ENCODE measurements around the gene MSH2. TPM values are rescaled to one million over a fixed set of nuclear protein-coding genes. Genes with fewer than 3 reads are reported as not detected.

Gene MSH2
- total and polyA plus RNA-seq, 2 of the 13 experiments (the other 11 are each of a cell fraction or from before 2014, with no cell fraction given), result 19.9 to 76.3 TPM

- in situ Hi-C loops (cut with HindIII; ENCODE audit: extremely low pct_ligation_motif_present, low pct_unique_long_range_greater_than_20kb), result no loop called here
- 61% methylated on average over 7 of the region's 7 CpGs for WGBS (ENCODE audit: low lambda C conversion rate)
- TF ChIP-seq GATAD1 (CRISPR knock-in tag; IDR thresholded peaks at IDR 0.05), result no peak
- TF ChIP-seq ERF (CRISPR knock-in tag; IDR thresholded peaks at IDR 0.05), result no peak
- no peak for TF ChIP-seq AGO1 (IDR thresholded peaks at IDR 0.05; ENCODE audit: low read depth, low read length, poor library complexity, severe bottlenecking)
- no peak for TF ChIP-seq PBX3 (CRISPR knock-in tag; IDR thresholded peaks at IDR 0.05; ENCODE audit: borderline replicate concordance)
- no peak for TF ChIP-seq TEAD3 (CRISPR knock-in tag; optimal IDR thresholded peaks at IDR 0.05; ENCODE audit: borderline replicate concordance)
- no peak for TF ChIP-seq ZBTB39 (CRISPR knock-in tag; IDR thresholded peaks at IDR 0.05)
- TF ChIP-seq MNT (IDR thresholded peaks at IDR 0.05), result no peak
- no peak for TF ChIP-seq PLSCR1 (CRISPR knock-in tag; IDR thresholded peaks at IDR 0.05; ENCODE audit: borderline replicate concordance)
- TF ChIP-seq GTF3A (CRISPR knock-in tag; conservative IDR thresholded peaks at IDR 0.05), result no peak
- TF ChIP-seq ZNF33A (CRISPR knock-in tag; IDR thresholded peaks at IDR 0.05; ENCODE audit: borderline replicate concordance), result no peak
- no peak for TF ChIP-seq ZBTB33 (CRISPR knock-in tag; IDR thresholded peaks at IDR 0.05)
- TF ChIP-seq CREB1 (IDR thresholded peaks at IDR 0.05), result no peak
- TF ChIP-seq CREB1 (CRISPR knock-in tag; IDR thresholded peaks at IDR 0.05), result no peak
- no peak for TF ChIP-seq ZMYM3 (CRISPR knock-in tag; IDR thresholded peaks at IDR 0.05)
- no peak for TF ChIP-seq CC2D1A (CRISPR knock-in tag; IDR thresholded peaks at IDR 0.05)
- TF ChIP-seq JARID2 (CRISPR knock-in tag; IDR thresholded peaks at IDR 0.05; ENCODE audit: insufficient replicate concordance), result no peak
- no peak for TF ChIP-seq ZEB1 (IDR thresholded peaks at IDR 0.05; ENCODE audit: insufficient replicate concordance, low read depth)
- H3K4me2 ChIP-seq (ENCODE audit: low read depth, low read length), result no peak overlapping the region
- no peak overlapping the region for H3K4me3 ChIP-seq (replicated peaks in 1 of 3; ENCODE audit: insufficient read depth in 1 of 3, low read depth in 2 of 3, low read length in 3 of 3)
- POLR2A ChIA-PET, result no interaction called here
- no peaks in the 10 kb centered on the region for H3K27me3 ChIP-seq (ENCODE audit: control insufficient read depth in 1 of 2, insufficient read depth in 2 of 2, low read length in 2 of 2)
- H4K20me1 ChIP-seq (ENCODE audit: insufficient read depth, low read length), result no peaks in the 10 kb centered on the region
- no peaks in the 10 kb centered on the region for H3K79me2 ChIP-seq (ENCODE audit: insufficient read depth, low read length)
- DNase-seq (ENCODE audit: low spot score) (no peak), FAIRE-seq (no peak), ATAC-seq (no peak)
- intact Hi-C loops (cut with micrococcal nuclease; ENCODE audit: unreplicated experiment), result no loop called here
- no peaks in the 10 kb centered on the region for H3K4me1 ChIP-seq (ENCODE audit: insufficient read depth, low read length)
- CTCF ChIA-PET (ENCODE audit: low intra/inter-chr PET ratio, low total read pairs), result no interaction called here
- no peak overlapping the region for H3K9ac ChIP-seq (ENCODE audit: insufficient read depth, low read depth, low read length)
- BruUV-seq (replicated peaks), result no TSS peak
- H3K27ac ChIP-seq (ENCODE audit: extremely low read length, insufficient read depth, low read length), result no peak overlapping the region
- no peaks in the 10 kb centered on the region for H3K36me3 ChIP-seq (replicated peaks in 1 of 2; ENCODE audit: control insufficient read depth in 1 of 2, insufficient read depth in 2 of 2, low read length in 2 of 2)
- no peaks in the 10 kb centered on the region for H3K9me3 ChIP-seq (ENCODE audit: low read length)
- no peak overlapping the region for H2AFZ ChIP-seq (ENCODE audit: low read length)
Observed at GRCh38 chr2:47513981-47514520, 111.1 kb downstream of the MSH2 start.
